GM21619 (cell line): Measurements from ENCODE around the gene ATXN7.

ENCODE experiments used
- ATAC-seq: cut with Tn5 transposase; IDR thresholded peaks from one replicate; pipeline ENCODE4 v1.9.1; 2021; ENCODE audit not compliant: unreplicated experiment

ATXN7 gene

DNA sequence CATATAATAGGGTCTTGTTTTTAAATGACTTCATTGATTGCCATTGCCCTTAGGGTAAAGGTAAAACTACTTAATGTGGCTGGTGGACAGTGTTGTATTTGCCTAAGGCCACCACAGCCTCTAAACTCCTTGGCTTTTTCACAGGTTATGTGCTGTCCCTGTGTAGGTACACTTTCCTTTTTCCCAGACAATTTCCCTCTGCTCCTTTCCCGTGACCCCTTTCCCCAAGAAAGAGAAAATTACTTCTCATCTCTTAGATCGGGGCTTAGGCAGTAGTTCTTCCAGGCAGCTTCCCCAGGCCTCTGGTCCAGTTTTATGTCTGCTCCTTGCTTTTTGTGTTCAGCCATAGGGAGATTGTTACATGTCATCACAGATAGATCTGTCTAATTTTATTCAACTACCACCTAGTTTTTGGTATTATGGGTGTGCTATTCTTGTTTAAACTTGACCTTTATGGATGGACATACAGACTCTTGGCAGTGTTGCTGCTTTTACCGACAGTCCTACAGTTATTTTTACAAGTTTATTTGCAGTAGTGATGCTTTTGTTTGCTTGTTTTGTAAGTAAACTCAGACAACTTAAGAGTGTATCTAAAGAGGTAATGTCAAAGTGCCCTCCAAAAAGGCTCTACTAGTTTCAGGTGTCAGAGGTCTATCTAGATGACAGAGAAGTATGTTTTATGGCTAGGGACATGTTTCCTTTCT, 69.0 kb downstream of the ATXN7 start:
- no peak for ATAC-seq

DNA sequence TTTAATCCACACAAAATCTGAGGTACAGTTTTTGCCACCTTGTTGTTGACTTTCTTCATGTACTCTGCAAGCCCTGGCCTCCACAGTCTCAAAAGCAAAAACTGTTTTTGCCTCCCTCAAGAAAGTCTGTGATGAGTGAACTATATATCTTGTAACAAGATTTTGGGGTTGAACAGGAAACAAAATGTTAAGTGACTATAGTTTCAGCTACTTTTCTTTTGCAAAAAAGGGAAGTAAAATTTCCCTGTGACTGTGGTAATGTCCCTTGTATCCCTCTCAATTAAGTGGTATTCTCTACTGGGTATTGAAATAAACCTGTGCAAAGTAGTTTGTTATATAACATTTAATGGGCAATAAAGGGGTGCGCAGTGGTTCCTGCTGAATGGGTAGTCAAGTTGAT, 69.8 kb downstream of the ATXN7 start:
- ATAC-seq: peak; percentile 78

DNA sequence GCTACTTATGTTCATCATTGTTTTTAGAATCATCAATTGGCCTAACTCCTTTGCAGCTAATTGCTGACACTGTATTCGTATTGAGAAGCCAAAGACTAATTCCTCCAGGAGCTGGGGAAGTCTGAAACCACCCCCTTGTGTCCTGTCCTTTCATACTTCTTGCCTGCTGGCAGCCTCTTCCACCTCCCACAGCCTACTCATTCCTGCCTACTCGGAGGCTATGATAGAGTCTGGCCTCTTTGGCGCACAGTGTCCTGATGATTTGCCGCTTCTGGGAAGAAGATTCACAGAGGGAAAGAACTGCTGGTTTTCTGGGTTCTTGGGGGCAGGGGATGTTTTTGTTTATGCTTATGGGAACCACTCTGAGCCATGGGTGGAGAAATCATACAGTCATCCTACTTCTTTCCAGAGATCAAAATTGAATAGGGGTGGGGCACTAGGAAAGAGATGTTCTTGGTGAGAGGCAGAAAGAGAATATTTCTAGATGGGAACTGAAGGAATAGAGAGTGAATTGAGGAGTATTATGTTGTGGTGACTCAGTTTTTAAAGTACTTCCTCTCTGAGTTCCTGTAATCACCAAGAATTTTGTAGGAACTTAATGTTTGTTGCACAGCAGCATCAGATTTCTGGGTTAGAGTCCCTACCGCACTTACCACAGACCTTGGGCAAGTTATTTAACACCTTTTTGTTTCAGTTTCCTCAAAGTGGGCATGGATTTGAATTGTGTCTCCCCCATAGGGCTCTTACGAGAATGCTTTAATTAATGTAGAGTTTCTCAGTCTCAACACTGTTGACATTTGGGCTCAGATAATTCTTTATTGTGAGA, 70.6 kb downstream of the ATXN7 start:
- ATAC-seq: no peak

DNA sequence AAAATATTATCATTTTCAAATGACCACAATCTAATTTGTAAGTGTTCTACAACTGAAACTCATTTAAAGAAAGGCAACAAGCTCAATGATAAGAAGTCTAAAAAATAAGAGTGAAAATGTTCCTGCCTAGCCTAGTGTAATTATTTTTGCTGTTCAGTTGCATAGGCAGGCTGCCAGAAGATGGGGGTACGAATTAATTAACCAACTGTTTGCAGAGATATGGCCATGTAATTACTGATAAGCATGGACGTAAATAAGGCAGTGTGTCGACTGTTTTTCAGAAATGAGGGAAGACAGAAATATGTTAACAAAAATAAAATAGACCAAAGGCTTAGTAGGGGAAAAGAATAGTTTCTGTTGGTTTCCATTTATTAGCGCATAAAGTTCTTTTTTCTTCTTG, 73.3 kb downstream of the ATXN7 start:
- no peak for ATAC-seq

DNA sequence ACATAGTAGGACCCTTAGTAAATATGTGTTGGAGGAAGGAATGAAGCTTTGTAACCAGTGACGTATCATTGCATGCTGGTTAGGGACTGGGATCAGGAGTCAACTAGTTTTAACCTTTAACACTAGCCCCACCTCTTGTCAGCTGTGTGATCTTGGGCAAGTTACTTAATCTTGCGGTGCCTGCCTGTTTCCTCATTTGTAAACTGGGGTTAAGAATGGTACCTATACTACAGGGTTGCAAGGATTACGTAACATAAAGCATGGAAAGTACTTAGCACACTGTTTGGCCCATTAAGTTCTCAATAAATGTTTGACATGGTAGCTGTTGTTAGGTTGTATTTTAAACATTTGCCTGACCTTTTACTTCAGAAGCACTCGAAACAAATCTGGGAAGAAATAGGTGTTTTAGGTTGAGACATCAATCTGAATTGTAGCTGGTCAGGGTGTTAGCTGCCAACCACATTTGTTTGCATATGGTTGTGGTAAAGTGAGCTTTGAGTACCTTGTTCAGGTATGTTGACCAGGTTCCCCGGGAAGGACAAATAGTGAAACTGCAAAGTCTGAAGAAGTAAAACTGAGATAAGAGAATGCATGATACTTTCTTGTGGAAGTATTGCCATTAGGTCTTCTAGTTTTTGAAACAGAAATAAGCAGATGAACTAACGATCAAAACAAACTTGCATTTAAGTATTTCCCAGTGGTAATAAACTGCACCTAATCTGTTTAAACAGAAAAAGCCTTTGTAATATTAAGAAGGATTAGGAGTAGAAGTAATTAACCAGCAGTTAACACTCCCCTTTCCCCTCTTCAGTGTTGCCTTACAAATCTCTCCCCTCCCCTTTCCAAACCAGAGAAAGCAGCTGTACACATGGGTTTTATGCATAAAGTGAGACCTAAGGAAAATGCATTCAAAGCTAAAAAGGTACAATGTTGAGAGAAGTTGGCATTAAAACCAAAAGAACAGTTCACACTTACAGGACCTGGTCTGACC, 74.3 kb downstream of the ATXN7 start:
- ATAC-seq: peak; percentile 56

DNA sequence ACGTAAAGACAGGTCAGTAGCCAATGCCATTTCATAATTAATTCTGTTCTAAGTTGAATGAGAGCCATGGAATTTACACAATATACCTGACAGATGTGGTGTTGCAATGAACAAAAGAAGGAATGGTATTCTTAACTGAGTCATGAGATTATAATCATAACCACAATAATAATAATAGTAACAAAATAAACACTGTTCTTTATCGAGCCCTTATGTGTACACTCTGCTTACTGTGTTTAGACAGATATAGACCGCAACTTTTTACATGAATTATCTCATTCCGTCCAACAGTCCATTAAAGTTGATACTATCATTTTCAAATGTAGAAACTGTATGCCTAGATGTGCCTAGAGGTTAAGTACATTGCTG, 76.7 kb downstream of the ATXN7 start:
- no peak for ATAC-seq

DNA sequence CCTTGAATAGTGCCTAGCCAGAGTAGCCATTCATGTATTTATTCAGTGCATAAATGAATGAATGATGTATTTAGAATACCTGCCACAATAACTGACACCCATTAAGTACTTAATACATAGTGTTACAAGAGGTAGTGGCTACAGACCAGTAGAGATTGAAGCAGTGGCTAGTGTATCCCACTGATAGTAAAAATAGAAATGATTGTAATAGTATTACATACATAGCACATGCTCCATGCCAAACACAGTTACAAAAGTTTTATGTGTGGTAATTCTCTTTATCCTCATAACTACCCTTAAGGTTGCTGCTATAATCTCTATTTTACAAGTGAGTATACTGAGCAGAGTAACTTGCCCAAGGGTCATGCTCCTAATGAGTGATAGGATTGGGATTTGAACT, 78.9 kb downstream of the ATXN7 start:
- no peak for ATAC-seq

DNA sequence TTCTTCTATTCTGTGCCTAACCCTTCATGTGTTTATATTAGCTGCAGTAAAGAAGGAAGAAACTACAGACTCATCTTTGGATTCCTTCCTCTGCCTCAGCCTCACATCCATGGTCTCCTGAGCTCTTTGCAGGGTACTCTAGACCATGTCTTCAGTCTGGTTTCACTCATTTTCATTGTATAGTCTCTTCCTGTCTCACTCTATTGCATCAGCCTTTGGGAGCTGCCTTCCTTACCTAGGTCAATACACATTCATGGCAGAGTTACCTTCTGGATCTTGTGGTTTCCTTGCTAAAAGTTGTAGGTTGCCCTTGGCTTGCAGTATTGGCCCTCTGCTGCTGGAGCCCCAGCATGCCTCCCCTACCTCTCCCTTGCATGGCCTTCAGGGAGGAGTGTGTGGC, 80.0 kb downstream of the ATXN7 start:
- no peak for ATAC-seq

DNA sequence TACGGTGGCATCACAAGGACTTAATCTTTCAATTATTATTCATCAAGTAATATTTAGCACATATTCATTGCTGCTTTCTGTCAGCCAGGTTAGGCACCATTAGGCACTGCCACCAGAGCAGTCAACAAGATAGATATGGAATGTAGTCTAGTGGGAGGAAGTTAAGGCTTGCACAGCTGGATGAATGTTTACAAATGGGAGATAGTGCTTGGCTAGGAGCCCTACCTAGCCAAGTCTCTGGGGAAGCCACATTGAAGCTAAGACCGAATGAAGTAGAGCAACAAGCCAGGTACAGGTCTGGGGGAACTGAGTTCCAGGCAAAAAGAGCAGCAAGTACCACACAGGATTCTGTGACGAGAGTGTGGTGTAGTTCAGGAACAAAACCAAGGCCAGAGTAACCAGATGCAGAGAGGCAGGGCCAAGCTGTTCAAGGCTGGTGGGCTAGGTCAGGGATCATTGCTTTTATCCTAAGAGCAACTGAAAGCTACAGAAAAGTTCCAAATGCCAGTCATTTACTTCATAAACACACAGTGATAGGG, 82.0 kb downstream of the ATXN7 start:
- ATAC-seq: no peak

DNA sequence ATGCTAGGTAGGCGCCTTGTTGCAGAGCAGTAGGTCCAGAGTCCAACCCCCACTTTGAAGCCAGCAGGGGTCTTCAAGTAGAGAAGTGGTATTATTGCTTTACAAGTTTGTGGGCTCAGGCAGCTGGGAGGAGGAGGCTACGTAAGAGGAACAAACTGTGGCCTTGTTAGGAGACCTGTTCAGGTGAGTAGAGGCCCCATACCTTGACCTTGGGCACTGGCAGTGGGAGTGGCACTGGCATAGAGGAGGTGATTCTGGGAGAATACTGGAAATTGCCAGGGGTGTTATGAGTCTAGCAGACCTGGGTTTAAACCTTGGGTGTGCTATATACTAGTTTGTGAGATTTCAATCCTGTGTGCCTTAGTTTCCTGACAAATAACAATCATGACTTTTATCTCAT, 83.1 kb downstream of the ATXN7 start:
- no peak for ATAC-seq

DNA sequence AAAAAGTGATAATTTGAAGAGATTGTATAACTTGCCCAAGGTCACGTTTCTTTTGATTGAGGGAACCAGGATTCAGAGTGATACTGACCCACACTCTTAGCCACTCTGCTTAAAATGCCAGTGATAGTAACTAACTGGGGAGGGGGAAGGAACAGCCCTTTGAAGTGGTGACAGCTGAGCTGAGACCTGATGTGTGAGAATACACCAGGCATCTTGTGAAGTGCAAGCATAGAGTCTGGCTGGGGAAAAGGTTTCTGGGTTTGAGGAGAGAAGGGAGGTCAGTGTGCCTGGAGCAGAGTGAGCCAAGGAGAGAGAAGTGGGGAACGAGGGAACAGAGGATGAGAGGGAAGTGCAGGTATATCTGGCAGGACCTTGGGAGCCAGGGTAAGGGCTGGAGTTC, 83.9 kb downstream of the ATXN7 start:
- no peak for ATAC-seq

DNA sequence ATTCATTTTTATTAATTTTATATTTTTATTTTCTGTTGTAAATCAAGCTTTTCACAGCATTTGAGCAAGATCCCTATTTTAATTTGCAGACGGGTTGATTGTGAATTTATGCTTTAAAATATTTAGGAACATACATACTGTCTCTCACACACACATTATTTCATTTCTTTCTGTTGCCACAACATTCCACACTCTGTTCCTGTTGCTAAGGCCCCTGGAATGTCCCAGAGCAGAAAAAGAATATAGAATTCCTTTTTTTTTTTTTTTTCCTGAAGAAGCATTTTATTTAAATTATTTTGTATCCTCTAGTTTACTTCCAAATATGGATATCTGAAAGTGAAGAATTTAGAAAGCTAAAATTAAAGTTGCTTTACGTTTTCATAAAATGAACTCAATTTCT, 85.3 kb downstream of the ATXN7 start:
- no peak for ATAC-seq

DNA sequence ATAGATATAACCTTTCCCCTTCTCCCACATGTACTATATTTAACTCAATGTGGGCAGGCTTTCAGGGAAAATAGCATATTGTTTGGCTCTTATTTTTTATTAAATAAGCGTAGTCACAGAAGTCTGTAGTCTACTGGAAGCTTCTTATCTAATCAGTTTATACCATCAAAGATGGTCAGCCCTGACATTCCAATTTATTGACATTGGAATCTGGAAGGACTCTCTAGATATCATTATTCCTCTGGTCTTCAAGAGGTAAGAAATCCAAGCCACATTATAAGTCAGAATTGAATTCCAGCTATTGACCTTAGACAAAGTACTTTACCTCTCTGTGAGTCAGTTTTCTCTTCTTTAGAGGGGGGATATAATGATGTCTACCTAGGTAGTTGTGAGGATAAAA, 87.0 kb downstream of the ATXN7 start:
- ATAC-seq: no peak

DNA sequence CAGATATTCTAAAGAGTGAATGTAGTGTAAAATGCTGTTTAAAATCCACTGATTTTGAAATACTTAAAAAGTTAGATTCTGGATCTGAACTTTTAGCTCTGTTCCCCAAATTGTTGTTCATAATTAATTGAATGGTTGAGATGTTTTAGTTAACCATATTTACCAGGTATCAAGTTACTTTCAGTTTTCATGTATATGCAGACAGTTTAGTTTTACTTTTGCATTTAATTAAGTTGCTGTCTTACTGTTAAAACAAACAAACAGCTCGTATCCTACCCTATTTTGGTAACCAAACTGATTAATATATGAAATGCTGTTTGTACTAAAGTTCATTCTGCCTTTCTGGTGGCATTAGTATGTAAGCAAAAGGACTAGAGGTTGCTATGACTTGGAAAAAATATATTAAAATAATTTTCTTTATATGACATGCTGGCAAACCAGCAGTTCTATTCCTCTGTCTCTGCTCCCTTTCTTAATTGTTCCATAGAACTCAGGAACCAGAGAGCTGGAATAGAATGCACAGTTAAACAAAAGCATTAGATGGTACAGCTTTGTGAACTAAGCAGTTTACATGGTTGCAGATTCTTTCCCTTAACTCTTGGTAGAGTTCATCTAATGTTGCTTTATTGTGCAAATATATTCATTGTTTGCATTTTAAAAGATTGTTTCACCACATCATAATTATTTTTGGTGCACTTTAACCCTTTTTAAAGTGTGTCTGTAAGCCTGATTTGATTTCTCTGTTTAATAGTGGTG, 88.0 kb downstream of the ATXN7 start:
- ATAC-seq: peak; percentile 53

DNA sequence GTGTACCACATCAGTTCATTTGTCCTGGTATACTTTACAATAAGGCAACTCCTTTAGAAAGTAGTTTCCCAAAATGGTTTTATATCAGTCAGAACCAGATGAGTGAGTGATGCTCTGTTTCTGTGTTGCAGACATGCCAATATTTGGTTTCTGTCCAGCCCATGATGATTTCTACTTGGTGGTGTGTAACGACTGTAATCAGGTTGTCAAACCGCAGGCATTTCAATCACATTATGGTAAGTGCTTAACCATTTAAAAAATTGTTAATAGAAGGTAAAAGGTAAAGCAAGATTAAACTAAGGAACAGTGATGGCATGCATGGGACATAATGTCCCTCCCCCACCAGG, 88.6 kb downstream of the ATXN7 start:
- no peak for ATAC-seq

DNA sequence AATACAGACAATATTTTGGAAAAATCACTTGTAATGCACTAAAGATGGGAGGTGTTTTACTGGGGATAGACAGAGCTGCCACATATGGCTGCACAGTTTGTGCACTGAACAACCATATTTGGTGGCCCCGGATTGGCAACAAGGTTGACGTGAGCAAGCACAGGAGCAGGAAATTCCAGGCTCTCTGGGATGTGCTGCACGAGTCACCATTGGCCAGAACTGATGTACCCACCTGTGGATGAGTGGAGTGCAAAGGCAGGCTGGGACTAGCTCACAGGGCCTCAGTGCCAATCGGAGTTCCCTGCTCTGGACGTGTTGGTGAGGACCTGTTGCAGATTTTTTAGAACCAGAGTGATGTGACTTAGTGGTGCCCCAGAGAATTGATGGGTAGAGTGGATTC, 90.5 kb downstream of the ATXN7 start:
- no peak for ATAC-seq

DNA sequence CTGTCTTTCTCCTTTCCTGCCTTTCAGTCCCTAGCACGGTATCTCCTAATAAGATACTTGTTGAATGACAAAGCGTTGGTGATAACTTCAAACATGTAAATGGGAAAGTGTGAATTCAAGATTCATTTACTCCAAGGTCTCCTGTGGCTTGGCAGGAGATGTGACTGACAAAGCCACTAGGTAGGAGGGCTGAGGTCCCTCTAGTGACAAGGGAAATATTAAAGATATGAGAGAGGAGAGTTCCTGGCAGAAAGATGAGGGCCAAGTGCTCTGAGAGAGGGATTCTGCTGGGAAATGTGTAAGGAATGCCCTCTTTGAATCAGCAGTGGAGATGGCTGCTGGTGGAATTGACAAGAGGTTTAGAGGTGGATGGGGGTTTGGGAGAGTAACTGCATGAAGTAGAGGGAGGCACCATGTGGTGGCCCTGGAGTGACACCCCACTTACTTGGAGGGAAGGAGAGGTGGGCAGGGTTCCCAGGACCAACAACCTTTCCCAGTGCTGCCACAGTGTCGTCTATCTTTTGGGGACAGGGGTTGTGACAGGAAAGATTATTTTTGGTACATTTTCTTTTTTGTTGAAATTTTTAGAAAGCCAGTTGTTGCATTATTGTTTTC, 91.5 kb downstream of the ATXN7 start:
- no peak for ATAC-seq

DNA sequence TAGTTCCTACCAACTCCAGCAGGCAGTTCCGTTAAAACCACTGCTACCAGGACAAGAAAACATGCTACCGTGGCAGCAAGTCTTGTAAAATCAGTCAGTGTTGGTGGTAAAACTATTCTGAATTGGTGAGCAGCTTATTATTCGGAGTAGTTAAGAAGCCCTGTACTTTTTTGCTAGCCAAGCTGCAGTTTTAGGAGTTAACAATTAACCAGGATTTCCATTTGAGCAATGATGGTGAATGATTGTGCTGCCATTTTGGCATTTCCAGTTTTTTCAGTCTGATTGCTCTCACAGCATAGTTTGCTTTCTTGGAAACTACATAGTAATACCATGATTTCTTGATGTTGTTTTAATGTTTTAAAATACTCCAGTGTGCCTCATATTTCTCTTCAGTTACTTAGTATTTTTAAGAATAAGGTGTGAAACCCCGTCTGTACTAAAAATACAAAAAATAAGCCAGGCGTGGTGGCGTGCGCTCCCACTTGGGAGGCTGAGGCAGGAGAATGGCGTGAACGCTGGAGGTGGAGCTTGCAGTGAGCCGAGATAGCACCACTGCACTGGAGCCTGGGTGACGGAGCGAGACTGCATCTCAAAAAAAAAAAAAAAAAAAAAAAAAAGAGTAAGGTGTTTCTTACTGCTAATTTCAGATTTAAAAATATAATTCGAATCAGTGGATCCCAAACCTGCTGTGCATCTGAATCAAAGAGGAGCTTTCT, 92.3 kb downstream of the ATXN7 start:
- no peak for ATAC-seq

DNA sequence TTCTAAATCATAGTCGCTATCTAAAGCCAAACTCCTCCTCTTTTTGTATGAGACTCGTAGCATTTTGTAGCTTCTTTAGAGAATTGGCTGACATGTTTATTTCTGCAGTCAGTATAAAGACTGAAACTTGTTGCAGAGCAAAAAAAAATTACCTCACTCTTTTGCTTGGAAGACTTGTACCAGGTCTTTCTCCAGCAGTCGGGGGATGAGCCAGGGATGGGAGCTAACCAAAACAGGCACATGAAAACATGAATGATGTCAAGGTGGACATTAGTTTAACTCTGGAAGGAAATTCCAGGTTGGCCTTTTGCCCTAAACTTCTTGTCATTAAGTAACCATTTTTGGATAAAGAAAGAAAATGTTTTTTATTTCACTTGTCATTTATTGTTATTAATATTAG, 95.5 kb downstream of the ATXN7 start:
- no peak for ATAC-seq
